GM19372 (cell line): ENCODE data around the gene MAP3K14.

ENCODE experiments used
- ATAC-seq: cut with Tn5 transposase; IDR thresholded peaks from one replicate; pipeline ENCODE4 v1.9.1; 2021; ENCODE audit warnings: mild to moderate bottlenecking, low read depth, moderate library complexity; ENCODE audit not compliant: unreplicated experiment

The MAP3K14 gene

DNA sequence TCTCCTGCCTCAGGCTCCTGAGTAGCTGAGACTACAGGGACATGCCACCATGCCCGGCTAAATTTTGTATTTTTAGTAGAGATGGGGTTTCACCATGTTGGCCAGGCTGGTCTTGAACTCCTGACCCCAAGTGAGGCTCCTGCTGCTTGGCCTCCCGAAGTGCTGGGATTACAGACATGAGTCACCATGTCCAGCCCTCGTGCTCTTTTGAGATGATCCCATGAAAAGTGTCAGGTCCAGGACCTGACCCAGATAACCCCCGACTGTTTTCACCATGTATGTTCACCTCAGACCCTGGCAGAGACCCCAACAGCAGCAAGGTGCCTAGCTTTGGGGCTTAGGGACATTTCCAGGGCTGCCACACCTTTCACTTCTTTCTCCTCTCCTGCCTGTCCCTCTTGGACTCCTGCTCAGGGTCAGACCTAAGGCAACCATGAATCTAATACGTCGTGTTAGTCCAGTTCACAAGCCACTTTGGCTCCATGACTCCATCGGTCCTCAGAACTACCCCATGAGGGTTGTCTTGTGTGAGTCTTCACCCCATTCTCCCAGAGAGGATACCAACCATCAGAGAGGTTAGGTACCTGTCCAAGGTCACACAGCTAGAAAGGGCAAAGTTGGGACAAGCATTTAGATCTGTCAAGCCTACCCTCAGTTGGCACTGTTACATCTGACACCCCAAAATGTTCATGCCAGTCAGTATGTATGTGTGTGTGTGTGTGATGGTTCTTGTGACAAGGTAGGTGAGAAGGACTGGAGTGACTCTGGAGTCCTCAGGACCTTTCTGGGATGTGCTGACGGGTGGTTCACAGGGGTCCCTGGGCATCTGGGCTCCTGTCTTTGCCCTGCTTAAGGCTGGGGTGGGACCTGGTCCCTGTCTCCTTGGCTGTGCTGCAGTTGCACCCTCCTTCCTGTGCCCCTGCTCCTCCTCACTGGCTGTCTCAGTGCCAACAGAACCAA lies 23.1 kb upstream of the MAP3K14 start:
- no peak for ATAC-seq

DNA sequence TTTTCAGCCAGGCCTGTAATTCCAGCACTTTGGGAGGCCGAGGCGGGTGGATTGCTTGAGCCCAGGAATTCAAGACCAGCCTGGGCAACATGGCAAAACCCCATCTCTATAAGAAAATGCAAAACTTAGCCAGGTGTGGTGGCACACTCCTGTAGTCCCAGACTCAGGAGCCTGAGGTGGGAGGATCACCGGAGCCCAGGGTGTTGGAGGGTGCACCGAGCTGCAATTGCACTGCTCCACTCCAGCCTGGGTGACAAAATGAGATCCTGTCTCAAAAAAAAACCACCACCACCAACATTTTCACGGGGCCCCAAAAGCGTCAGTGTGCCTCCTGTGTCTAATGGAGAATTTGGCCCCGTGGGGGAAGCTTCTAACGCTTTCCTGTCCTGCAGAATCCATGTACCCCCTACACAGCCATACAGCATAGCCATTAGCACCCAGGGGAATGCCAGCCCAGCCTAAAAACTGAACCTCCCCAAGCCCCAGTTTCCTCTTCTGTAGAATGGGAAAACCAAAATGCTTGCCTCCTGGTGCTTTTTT lies 22.2 kb upstream of the MAP3K14 start:
- ATAC-seq: no peak

DNA sequence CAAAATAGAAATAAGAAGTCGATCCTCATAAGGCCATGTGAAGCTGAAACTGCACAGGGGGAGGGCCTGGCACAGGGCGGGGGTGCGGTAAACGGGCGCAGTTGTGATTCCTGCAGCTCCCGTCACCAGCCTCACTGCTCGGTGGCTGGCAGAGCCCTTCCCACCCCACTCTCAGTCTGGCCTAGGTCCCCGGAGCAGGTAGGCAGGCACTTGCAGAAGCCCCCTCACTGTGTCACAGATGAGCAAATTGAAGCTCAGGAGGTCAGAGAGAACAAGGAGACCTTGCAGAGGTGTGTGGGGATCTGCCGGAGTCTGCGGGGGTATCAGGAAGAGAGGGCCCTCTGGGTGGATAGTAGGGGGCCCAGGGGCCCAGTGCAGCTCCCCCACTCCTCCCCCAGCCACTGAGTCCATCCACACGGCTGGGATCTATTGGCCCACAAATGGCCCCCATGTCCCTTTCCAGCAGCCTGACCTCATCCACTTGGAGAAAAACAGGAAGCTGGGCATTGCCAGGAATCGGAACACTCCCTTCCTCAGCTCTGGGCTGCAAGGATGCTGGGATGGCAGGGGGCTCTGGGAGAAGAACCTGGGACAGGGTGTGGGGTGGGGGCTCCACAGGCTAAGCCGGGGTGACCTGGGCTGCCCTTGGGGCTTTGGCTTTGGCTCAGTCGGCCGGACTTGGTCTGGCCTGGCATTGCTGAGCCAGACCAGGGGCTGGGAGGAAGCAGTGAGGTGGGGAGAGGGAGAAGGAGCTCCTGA lies 21.4 kb upstream of the MAP3K14 start:
- ATAC-seq: no peak

DNA sequence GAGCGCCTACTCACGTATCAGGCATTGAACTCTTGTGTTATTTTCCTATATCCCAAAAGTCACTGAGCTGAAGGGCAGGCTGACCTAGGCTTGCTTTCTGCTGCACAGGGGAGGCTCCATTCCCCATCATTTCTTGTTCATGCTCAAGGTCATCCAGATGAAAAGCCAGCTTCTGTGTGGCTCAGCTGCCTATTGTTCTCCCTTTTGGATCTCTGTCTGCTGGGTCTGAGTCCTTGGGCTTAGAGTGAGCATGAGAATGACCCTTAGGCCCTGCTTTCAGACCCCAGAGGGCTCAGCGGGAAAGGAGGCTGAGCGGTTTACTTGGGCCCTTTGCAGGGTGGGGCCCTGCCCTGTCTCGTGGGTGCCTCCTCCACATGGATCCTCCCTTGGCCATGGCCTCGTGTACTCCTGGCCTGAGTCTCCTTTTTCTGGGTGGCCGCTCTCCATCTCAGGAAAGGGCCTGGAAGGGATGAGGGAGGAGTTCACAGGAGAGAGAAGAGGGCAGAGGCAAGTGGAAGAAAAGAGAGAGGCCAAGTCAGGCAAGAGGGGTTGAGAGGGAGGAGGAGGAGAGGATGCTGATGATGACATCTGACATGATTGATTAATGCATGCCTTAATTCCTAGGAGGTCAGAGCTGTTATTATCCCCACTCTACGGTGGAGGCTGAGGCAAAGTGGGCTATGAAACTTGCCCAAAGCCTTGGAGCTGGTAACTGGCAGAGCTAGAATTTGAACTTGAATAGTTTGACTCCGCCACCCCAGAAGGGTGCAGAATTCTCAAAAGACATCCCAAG lies 19.8 kb upstream of the MAP3K14 start:
- ATAC-seq: no peak

DNA sequence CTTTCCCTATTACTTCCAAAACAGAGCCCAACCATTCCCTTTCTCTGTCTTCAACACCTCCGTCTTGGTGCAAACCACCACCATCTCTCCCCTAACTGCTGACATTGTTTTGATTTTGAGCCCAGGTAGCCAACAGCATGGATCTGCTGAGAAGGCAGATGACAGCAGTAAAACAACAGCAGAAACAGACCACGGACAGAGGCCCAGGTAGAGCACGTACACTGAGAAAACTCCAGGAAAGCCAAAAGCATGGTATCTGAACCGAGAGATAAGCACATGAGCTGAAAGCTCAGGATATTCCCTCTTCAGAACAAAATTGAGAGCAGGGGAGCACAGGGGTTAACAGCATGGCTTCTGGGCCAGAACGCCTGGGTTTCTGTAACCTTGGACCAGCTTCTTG lies 18.9 kb upstream of the MAP3K14 start:
- no peak for ATAC-seq

DNA sequence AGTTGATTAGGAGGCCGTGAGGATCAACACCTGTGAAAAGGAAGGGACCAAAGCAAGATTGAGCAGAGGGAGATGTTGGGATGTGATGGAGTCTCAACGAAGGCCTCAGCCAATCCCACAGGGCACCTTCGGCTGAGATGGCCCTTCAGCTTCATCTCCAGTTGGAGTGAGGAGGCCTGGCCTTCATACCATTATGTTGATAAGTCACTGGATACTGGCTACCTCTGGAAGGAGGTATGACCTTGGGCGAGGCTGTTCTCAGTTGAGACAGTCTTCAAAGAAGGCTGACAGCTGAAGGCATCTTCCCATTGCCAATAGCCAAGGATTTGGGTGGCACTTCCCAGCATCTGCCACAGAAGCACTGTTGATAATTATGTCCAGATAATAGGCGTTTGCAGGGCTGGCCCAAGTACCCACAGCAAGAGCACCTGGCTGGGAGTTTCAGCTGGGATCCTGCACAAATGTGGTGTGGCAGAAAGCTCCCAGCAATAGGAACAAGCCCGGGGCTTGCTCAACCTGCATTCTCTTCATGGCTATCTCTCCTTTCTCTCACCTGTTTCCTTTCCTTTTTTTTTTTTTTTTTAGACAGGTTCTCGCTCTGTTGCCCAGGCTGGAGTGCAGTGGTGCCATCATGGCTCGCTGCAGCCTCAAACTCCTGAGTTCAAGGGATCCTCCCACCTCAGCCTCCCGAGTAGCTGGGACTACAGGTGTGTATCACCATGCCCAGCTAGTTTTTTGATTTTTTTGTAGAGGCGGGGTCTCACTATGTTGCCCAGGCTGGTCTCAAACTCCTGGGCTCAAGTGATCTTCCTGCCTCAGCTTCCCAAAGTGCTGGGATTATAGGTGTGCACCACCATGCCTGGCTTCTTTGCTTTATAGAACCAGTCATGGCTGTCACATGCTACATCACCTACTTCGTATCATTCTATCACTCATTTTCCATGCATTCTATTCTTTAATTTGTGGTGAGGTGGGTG lies 18.2 kb upstream of the MAP3K14 start:
- no peak for ATAC-seq

DNA sequence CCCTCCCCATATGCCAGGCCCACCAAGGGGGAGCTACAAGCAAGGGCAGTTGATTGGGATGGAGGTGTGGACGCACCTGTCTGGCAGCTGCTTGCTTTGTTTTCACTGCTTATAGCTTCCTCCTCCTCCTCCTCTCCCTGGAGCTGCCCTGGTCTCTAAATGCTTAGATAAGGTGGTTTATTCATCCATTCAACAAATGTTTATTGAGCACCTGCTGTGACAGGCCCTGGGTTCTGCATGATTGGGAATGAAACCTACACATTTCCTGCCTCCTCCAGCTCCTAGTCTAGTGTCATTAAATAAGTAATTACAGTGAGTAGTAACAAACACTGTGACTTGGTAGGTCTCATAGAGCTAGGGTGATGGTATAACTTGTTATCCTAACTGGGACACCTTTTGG lies 17.4 kb upstream of the MAP3K14 start:
- no peak for ATAC-seq

DNA sequence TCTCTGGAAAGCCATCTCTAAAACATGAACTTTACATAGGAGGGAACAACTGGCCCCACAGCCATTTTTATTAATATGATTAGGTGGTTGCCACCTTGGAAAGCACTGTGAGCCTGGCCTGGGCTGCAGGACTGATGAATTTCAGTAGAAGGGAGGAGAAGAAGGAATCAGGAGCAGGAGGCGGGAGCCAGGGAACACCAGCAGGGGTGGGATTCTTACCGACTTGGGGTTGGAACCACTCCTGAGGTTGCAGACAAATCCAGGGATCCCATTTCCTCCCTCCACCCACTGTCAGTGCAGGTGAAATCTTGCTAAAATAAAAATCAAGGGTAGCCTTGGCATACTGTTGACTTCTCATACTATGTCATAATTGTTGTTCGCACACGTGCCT lies 16.9 kb upstream of the MAP3K14 start:
- no peak for ATAC-seq

DNA sequence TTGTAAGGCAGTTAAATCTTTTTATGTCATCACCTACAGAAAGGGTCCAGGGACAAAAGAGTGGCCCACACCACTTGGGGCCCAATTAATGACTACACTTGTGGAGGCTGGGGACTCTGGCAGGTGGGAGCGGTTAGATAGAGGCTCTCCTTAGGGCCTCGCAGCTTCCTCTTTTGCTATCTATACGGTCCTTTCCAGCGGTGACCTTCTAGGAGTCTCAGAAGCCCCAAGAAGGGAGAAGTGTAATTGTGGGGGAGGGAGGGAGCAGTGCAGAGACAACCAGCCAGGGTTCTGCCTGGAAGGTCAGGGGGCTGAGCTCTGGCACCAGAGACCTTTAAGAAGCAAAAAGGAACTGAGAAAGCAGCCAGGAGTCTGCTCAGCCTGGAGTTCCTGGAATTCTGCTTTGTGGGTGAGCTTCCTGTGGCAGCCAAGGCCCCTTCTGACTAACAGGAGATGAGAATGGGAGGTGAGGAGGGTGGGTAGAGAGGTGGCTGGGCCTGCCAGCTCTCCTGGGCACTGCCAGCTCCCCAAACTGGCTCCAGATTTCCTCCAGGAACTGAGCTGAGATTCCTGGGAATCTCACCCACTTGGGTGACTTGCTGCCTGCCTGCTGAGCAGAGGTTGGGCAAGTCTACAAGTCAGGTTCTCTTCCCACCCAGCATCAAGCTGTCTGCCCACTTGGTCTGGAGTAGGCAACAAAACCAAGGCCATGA lies 16.3 kb upstream of the MAP3K14 start:
- ATAC-seq: no peak

DNA sequence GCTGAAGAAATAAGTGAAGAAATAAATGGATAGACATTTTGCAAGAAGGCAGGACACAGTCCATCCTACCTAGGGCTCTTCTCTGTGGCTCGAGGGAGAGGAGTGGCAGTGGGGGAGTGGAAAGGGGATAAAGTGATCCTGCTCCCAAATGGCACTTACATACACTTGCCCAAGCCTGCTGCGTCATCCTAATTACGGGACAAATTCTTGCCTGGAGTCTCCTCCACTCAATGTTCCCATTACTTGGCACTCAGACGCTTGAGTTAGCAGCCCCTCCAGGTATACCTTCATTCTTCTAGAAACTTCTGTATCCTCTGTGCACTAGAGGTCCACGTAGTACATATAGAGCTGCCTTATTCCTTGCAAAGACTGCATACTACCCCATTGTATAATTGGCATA lies 15.7 kb upstream of the MAP3K14 start:
- no peak for ATAC-seq

DNA sequence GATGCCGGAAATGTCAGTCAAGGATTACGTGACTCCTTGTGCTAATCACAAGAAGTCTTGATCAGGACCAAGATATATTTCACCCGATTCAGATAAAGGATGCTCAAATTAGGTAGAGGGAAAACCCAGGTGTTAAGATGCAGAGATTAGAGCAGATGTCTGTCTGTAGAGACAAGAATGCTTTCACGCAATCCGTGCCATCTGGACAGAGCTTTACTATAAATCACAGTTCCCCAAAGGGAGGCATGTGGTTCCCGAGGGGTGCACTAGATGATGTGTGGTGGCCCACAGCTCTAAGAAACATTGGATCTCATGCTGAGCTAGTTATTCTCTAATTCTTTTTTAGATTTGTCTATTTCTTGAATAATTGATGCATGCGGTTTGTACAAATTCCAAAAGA lies 9.8 kb upstream of the MAP3K14 start:
- ATAC-seq: no peak

DNA sequence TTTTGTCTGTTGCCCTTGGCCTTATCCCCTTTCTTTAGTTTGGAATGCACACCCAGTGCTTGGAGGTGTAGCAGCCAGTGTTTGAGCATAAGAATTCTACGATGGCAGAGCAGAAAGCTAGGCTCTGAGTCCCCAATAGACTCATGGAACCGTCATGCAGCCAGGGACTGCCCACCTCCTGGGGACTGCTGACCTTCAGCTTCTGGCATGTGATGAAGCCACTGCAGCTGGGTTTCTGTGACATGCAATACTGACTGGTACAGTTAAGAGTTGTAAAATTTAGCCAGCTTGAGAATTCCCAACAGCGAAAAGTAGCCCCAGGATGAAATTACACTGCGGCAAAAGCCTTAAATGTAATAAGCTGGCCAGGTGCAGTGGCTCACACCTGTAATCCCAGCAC lies 9.0 kb upstream of the MAP3K14 start:
- no peak for ATAC-seq

DNA sequence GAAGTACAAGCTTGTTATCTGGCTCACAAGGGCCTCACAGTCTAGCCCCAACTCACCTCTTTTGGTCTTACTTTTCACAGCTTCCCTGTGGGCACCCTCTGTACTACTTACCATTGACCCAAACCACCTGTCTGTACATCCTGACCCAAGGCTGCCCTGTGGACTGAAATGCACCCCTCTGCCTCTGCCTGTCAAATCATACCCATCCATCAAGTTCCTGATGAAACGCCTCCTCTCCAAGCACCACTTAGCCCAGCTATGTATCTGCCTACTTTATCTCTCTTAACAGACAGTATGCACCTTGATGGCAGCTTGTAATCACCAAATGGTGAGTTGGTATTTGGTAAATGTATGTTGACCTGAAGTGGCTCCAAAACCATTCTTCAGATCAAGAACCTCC lies 7.5 kb upstream of the MAP3K14 start:
- ATAC-seq: no peak

DNA sequence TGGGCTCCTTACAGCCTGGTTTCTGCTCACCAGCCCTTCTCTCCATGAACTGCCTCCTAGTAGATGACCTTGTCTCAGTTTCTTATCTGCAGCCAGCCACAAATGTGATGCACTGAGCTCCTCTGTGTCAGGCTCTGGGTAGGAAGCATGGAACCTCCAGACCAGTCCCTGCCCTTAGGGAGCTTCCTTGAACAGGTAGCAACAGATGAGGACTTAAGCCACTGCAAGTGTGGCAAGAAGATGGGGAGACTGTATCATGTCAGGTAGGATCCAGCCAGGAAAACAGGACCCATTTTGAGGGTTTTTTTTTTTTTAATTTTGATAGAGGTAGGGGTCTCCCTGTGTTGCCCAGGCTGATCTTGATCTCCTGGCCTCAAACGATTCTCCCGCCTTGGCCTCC lies 5.3 kb upstream of the MAP3K14 start:
- no peak for ATAC-seq

DNA sequence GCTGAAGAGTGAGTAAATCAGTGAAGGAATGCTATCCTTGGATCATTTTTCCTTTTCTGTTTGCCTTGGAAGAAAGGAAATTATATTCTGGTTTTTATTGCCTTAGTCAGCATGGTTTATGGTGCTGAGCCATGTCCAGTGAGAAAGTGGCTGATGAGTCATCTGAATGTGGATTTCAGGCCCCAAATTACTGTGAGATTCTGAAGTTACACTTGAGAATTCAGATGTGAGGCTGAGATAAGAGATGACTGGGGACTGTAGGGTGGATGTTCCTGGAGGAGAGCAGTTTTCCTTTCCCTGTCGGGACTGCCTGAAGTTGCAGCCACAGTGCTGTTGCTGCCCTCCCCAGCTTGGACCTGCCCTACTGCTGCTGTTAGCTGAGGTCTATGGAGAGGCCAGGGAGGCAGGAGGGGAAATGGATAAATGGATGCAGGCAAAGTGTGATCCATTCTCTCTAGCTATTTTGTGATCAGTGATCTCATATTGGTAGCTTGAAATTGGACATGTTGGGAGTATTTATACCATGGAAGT lies 4.2 kb upstream of the MAP3K14 start:
- ATAC-seq: no peak

DNA sequence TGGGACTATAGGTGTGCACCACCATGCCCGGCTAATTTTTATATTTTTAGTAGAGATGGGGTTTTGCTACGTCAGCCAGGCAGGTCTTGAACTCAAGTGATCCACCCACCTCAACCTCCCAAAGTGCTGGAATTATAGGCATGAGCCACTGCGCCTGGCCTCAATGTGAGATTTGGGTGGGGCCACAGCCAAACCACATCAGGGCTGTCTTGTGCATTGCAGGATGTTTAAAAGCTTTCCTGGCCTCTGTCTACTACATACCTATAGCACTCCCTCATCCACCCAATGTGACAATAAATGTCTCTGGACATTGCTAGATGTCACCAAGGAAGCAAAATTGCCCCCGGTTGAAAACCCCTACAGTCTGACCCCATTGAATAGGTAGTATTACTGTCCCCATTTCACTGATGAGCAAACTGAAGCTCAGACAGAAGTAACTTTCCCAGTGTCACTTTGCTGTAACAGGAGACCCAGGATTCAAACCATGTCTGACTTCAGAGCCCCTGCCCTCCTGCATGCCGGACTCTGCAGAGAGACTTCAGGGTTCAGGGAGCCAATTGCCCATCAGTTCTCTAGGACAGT lies 3.6 kb upstream of the MAP3K14 start:
- ATAC-seq: no peak

DNA sequence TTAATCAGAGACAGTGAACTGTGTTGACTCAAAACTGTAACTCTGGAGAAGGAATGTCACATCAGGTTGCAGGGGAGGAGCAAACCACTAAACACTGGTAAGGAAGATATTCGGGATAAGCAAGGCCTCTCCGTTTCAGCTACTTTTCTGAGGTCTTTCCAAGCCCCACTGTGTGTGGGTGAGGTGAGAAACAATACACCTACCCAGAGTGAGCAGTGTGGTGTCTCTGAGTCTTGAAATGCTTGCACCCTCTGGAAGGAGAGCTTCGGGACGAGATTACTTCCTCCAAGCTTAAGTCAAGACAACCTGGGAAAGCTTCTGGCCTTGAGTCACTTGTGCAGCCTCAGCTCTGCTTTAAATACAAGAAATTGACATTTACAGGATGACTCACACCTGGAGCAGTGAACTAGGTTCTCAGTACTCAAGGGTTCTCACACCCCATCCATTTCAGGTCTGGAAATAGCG lies 2.5 kb upstream of the MAP3K14 start:
- no peak for ATAC-seq

DNA sequence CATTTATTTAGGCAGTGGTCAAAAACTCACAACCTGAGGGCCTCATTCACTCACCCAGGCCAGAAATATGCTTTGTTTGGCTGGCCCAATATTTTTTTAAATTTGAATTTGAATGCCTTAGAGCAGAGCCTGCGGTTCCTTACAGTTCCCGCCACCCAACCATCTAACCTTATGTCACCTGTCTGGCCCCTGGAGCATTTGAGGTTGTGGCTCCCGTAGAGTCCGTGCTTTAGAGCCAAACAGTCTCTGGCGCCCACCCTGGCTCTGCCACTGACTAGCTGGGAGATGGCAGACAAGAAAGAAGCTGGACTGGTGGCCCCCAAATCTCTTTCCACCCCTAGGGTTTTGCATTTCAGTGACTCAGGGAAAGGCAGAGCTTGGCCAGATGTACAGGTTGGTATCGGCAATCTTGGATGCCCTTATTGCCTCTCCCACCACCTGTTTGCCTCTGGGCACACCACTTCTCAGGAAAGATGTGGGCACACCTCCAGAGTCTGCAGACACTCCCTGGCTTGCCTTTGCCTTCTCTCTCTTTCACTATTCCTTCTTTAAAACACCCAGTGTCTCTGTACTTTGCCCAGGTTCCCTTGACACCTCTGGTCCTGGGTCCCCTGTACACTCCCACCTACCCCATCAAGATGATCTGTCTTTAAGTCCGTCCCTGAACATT lies 1.9 kb upstream of the MAP3K14 start:
- ATAC-seq: no peak
